Activated effector memory CD4-positive, alpha-beta T cell treated with anti-CD3 and anti-CD28 coated beads, Interleukin-2, amount 50 U/mL, for 16 hours (primary cell): Measurements from ENCODE around the gene COG4.

ENCODE experiments used
- DNase-seq: peaks from one replicate; pipeline ENCODE4 v3.0.0-alpha.2; 2020

Gene COG4

GRCh38 chr16:70478169-70478568, 45.2 kb downstream of the COG4 start:
- no peak for DNase-seq

- DNase-seq = no peak
These were observed 46.9 kb downstream of the COG4 start for GRCh38 chr16:70476272-70477020.

DNA sequence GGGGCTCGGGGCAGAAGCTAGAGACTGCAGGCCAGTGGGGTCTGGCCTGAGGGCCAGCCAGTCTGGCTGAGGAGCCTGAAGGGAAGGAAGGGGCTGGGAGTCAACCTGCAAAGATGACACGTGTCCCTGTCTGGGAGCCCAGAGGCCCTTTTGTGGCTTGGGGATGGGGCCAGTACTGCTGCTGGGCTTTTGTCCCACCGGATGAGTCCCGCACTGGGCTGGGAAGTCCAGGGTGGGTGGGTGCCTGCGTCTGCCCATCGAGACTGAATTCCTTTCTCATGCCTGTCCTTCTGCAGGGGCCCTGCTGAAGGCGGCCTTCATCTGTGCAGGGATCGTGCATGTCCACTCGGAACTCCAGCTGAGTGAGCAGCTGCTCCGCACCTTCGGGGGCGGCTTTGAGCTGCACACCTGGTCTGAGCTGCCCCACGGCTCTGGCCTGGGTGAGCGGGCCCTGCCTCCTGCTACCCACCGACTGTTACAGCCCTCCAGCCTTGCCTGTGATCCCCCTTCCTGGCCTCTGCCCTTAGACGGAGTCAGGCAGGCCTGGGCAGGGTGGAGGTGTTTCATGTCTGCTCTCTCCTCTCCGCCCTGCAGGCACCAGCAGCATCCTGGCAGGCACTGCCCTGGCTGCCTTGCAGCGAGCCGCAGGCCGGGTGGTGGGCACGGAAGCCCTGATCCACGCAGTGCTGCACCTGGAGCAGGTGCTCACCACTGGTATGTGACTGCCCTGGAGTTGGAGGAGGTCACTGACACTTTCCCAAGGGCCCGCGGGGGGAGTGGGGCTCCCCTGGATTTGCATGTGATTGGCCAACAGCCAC, 48.1 kb downstream of the COG4 start:
- DNase-seq = no peak

GRCh38 chr16:70474320-70475053, 48.9 kb downstream of the COG4 start:
- no peak for DNase-seq

DNA sequence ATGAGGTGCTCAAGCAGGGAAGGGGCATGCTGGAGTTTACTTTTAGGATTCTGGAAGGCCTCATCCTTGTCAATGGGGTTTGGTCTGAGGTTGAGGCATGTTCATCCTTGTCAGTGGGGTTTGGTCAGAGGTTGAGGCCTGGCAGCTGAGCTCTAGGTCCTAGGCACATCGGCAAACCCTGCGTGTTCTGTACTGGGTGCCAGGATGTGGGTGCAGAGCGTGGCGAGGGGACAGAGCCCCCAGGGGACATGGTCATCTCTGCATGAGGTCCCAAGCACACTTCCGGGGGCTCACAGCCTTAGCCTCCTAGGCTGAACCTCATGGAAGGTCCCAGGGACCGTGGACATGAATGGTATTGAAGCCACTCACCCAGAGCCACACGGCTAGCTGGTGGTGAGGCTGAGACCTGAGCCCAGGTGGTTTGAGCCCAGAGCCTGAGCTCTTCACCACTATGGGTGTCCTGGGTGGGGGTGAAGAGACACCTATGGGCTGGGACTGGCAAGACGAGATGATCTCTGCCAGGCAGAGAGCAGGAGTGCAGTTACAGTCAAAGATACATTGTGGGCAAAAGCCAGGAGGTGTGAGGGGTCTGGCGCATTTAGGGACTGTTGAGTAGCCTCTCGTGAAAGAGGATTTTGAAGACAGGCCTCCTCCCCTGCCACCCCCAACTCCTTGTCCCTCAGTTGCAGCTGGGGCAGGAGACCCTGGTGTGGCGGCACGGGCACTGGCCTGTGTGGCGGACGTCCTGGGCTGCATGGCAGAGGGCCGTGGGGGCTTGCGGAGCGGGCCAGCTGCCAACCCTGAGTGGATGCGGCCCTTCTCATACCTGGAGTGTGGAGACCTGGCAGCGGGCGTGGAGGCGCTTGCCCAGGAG, 49.7 kb downstream of the COG4 start:
- DNase-seq = no peak

DNA sequence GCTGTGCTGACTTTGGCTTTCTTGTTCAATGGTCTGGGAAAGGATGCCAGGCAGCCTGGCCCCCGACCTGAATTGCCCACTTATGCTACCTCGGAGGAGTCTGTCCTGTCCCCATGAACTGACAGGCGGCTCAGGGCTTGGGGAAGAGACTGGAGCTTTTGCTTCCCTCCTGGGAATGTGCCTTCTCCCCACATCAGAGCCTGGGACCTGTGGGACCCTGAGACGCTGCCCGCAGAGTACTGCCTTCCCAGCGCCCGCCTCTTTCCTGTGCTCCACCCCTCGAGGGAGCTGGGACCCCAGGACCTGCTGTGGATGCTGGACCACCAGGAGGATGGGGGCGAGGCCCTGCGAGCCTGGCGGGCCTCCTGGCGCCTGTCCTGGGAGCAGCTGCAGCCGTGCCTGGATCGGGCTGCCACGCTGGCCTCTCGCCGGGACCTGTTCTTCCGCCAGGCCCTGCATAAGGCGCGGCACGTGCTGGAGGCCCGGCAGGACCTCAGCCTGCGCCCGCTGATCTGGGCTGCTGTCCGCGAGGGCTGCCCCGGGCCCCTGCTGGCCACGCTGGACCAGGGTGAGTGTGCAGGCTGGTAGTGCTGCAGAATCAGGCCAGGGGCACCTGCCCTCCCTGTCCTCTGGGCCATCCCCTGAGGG, 50.4 kb downstream of the COG4 start:
- DNase-seq = no peak

DNA sequence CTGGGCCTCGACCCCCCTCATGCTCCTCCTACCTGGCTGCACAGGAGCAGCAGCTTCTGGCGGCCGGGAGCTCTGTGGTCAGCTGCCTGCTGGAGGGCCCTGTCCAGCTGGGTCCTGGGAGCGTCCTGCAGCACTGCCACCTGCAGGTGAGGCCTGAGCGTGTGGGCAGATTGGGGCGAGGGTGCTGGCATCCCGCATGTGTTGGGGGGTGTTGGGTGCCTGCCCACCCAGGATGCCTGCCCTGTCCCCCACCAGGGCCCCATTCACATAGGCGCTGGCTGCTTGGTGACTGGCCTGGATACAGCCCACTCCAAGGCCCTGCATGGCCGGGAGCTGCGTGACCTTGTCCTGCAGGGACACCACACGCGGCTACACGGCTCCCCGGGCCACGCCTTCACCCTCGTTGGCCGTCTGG, 52.4 kb downstream of the COG4 start:
- no peak for DNase-seq

- no peak for DNase-seq
These were observed 53.0 kb downstream of the COG4 start for GRCh38 chr16:70470141-70470926.

DNA sequence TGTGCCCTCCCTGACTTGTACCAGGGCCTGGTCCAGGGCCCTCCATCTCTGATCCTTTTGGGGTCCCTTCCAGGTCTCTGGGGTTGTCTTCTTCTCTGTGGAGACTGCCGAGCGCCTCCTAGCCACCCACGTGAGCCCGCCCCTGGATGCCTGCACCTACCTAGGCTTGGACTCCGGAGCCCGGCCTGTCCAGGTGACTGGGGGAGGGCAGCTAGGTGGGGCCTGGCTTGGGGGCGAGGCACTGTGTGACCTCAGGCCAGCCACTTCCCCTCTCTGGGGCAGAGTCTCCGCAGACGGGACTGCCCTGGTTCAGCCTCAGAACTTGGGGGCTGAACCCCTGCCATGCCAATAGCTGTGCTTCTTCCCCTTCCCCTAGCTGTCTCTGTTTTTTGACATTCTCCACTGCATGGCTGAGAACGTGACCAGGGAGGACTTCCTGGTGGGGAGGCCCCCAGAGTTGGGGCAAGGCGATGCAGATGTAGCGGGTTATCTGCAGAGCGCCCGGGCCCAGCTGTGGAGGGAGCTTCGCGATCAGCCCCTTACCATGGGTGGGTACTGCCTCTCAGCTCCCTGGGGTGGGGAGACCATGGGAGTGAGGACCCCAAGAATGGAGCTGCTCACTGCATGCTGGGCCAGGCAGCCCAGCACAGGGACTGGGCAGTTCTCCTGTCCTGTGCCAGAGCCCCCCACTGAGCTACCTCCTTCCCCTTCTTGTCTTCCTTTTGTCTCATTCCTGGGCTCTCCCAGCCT, 54.4 kb downstream of the COG4 start:
- no peak for DNase-seq

GRCh38 chr16:70467608-70468007, 55.7 kb downstream of the COG4 start:
- no peak for DNase-seq

- DNase-seq = no peak
These were observed 56.2 kb downstream of the COG4 start for GRCh38 chr16:70467113-70467512.

- DNase-seq = no peak
These were observed 56.6 kb downstream of the COG4 start for GRCh38 chr16:70466805-70467076.

DNA sequence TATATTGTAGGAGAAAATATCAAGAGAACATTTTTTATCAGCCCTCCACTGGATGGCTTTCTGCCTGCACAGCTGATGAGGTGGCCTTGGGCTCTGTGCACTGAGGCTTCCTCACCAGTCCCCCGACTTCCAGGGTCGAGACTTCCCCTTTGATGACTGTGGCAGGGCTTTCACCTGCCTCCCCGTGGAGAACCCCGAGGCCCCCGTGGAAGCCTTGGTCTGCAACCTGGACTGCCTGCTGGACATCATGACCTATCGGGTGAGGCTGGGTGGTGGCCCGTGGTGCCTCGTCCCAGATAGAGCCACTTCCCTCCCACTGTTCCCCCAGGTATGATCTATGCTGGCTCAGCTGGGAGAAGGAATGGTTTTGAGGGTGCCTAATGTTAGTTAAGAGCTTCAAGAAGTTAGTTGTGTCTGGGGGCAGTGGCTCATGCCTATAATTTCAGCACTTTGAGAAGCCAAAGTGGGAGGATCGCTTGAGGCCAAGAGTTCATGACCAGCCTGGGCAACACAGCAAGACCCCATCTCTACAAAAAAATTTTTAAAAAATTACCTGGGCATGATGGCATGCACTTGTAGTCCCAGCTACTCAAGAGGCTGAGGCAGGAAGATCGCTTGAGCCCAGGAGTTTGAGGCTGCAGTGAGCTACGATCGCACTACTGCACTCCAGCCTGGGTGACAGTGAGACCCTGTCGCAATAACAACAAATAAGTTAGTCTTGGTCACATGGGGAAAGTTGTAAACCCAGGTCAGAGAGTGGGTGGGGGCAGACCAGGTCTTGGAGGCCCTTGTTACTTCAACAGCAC, 57.2 kb downstream of the COG4 start:
- no peak for DNase-seq

DNA sequence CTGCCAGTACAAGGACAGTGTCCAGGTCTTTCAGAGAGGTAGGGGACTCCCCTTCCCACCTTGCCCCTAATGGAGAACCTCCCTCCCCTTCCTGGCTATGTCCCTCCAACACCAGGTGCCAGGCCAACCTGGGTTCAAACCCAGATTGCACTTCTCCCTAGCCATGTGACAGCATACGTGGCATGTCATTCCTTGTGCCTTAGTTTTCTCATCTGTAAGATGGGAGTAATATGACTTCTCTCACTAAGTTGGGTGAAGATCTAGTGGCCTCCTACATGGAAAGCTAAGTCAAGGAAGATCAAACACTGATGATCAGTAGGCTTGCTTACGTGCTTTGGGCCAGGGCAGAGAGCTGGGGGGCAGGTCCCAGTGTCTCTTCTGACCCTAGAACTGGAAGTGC, 60.1 kb downstream of the COG4 start:
- no peak for DNase-seq

DNA sequence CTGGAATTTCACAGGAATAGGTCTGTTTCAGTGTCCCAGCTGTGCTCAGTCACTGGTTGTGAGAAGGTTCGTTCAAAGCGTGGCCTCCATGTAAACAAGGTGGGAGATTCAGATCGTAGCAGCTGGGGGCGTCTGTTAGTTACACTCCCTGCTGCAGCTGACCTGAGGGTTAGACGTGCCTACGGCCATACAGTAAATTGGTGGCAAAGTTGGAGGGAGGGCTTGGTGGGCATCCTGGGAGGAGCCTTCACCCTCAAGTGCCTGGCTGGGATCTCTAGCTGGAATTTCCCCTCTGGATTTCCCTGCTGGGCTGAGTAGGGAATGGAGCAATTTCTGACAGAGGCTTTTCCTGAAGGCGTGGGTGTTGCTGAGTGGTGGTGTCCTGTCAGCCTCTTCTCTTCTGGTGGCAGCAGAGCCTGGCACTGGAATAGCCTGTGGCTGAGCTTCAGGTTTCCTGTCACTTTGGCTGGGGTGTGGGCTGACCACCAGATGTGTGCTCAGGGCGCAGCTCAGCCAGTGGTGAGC, 62.6 kb downstream of the COG4 start:
- DNase-seq = no peak

DNA sequence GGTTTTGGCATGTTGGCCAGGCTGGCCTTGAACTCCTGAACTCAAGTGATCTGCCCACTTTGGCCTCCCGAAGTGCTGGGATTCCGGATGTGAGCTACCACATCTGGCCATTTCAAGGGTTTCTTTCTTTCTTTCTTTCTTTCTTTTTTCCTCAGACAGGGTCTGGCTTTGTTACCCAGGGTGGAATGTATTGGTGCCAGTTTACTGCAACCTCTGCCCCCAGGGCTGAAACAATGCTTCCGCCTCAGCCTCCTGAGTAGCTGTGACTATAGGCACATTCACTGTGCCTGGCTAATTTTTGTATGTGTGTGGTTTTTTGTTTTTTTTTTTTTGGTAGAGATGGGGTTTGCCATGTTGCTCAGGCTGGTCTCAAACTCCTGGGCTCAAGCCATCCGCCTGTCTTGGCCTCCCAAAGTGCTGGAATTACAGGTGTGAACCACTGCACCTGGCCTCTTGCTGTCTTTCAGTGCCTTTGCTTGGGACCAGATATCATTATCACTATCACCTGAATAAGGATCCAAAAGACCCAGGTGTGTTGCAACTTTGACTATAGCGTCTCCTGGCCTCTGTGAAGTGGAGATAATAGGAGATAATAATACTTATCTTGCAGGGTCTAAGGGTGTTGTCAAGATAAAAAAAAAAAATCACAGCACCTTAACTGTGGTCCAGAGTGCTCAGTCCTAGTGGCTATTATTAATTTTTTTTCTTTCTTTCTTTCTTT, 65.7 kb downstream of the COG4 start:
- no peak for DNase-seq

DNA sequence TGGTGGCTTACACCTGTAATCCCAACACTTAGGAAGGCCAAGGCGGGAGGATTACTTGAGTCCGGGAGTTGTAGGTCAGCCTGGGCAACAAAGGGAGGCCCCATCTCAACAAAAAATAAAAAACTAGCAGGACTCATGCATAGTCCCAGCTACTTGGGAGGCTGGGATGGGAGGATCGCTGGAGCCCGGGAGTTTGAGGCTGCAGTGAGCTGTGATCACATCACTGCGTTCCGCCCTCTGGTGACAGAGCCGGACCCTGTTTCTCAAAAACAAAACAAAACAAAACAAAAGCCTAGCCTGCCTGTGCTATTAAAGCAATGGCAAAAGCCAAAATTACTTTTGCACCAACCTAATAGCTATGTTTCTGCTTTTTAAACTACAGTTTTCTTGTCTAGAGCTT, 67.4 kb downstream of the COG4 start:
- DNase-seq = no peak

DNA sequence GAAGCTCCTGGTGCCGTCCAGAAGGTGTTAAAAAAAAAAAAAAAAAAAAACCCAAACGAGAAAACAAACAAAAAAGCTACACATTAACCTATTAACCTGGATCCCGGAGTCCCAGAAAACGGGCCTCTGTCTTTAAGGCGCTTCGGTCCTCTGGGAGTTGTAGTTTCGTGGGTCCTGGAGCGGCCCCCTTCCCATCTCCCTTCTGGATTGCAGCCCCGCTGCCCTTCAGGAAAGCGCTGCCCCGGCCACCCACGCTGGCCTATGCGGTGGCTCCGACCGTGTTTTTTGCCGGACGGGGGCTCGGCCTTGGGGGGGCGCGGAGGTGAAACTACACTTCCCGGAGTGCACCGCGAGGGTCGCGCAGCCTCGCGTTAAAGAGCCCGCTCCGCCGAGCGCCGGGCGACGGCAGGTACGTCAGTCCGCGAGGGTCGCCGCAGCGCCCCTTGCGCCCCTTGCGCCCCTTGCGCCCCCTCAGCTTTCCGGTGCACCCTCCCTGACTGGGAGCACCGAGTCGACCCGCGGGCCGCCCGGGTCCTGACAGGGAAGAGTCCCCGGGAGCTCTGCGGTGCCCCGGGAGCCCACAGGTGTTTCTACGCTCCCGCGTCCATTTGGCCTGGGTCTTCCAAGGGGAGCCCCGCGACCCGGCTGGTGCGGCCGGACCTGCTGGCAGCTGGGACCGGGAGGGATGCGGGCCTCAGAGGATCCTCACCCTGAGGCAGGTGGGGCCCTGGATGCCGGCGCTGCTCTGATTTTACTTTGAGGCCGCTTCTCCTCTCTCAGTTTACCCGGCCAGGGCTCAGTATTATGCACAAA, 68.9 kb downstream of the COG4 start, which contains the start of gene FCSK:
FCSK (plus strand) TSS at position 374 of the 813 bp plus-strand sequence. CDS start 8,596 bp downstream, outside the sequence.
- DNase-seq = peak; percentile 89
